ENCODE results near the gene LAIR1. TPM values are rescaled to one million over a fixed set of nuclear protein-coding genes. Genes with fewer than 3 reads are reported as not detected.
"Not testable (repeated sequence)": the region's sequence is repeated elsewhere in the genome, so short reads cannot be mapped to it uniquely, and the experiment has no call there.

LAIR1 gene
- total RNA-seq, 4 donors from 2014 or later: 1.9 to 18.4 (median 7.3) TPM

DNA sequence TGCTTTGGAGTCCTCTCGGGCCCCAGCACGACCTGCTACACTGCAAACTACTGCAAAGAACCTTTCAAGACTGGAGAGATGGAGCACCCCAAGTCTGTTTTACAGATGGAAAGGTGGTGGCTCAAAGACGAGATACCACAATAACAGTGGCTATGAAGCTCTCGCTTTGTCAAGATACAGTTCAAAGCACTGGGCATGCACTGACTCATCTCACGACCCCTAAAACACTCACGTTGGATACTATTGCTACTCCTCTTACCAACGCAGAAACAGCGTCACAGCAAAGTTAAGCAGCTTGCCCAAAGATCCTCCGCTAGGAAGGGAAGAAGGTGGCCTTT is 24.0 kb upstream of the LAIR1 start:
- H3K9me3 ChIP-seq: no peaks in the 10 kb centered on the region
- peaks cover 57% of the 10 kb centered on the region for H3K27me3 ChIP-seq

DNA sequence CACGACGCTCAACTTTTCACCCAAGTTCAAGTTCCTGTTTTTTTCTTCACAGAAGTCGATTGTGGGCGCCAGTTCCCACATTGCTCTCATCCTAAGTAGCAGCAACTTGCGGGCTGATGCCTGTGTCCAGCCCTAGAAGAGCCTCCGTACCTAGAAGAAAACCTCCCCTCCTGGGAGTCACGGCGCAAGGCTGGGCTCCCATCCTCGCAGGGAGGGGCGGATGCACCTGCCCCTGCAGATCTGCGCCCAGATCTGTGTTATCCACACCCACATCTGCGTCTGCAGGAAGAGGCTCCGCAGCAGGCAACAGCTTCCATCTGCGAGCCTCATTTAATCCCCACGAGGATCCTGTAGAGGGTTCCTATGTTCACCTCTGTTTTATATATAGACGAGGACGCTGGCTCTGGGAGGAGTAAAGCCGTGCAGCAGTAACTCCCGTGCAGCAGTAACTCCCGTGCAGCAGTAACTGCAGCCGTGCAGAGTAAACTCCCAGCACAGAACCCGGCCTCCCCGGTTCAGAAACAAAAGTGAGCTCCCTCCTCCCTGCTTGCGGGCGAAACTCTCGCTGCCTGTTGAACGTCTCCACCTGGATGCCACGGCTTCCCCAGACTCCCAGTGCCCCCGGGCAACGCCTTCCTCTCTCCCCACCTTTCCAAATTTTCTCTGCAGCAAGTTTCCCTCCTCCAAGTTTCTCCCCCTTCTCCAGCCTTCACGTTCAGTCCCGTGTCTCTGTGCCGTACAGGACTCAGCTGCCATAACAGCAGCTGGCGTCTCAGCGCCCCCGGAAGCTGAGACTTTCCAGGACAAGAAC is 23.5 kb upstream of the LAIR1 start:
- TF ChIP-seq EP300 (IDR thresholded peaks at IDR 0.05; ENCODE audit: low read depth) (no peak), POLR2AphosphoS5 (IDR thresholded peaks at IDR 0.05) (no peak), POLR2A (IDR thresholded peaks at IDR 0.05) (no peak)
- TF ChIP-seq, protein P1, sequence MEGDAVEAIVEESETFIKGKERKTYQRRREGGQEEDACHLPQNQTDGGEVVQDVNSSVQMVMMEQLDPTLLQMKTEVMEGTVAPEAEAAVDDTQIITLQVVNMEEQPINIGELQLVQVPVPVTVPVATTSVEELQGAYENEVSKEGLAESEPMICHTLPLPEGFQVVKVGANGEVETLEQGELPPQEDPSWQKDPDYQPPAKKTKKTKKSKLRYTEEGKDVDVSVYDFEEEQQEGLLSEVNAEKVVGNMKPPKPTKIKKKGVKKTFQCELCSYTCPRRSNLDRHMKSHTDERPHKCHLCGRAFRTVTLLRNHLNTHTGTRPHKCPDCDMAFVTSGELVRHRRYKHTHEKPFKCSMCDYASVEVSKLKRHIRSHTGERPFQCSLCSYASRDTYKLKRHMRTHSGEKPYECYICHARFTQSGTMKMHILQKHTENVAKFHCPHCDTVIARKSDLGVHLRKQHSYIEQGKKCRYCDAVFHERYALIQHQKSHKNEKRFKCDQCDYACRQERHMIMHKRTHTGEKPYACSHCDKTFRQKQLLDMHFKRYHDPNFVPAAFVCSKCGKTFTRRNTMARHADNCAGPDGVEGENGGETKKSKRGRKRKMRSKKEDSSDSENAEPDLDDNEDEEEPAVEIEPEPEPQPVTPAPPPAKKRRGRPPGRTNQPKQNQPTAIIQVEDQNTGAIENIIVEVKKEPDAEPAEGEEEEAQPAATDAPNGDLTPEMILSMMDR (IDR thresholded peaks at IDR 0.05): no peak
- no peaks in the 10 kb centered on the region for H3K36me3 ChIP-seq
- in situ Hi-C loops (cut with MboI; ENCODE audit: low pct_ligation_motif_present in 1 of 4, low pct_unique_long_range_greater_than_20kb in 1 of 4, low sequenced_read_pairs in 3 of 4): no loop called here
- peaks cover 0 to 13% (median 0%) of the 10 kb centered on the region in 4 donors for H3K4me1 ChIP-seq
- H3K27me3 ChIP-seq: peaks cover 57% of the 10 kb centered on the region
- WGBS, 2 donors (ENCODE audit: low coverage in 1 of 2): 2 to 8% methylated on average over 9 to 36 of the region's 36 CpGs
- peak overlapping the region; percentile 29 to 65 (median 50) for H3K27ac ChIP-seq
- H3K4me3 ChIP-seq: peak overlapping the region in 2 of 4 donors; percentile 17 to 41
- DNase-seq: peak; percentile 27
- intact Hi-C loops (cut with DNase I; ENCODE audit: low total_unique reads): no loop called here
- H3K9me3 ChIP-seq: no peaks in the 10 kb centered on the region

More for the DNA sequence above, 24.0 kb upstream of the LAIR1 start:
- DNase-seq: no peak
- H3K4me1 ChIP-seq: peaks cover 0 to 13% (median 0%) of the 10 kb centered on the region in 4 donors
- no peaks in the 10 kb centered on the region for H3K36me3 ChIP-seq
- TF ChIP-seq, protein P1 (IDR thresholded peaks at IDR 0.05): no peak
- TF ChIP-seq POLR2AphosphoS5 (IDR thresholded peaks at IDR 0.05): no peak
- TF ChIP-seq EP300 (IDR thresholded peaks at IDR 0.05; ENCODE audit: low read depth): no peak
- TF ChIP-seq POLR2A (IDR thresholded peaks at IDR 0.05): no peak
- 26% methylated on average over 9 of the region's 9 CpGs; no CpG with 5 or more reads in 1 of the 2 donors for whole genome bisulfite sequencing, 2 donors (ENCODE audit: low coverage in 1 of 2)
- peak overlapping the region in 2 of 4 donors; percentile 17 to 41 for H3K4me3 ChIP-seq
- in situ Hi-C loops (cut with MboI; ENCODE audit: low pct_ligation_motif_present in 1 of 4, low pct_unique_long_range_greater_than_20kb in 1 of 4, low sequenced_read_pairs in 3 of 4): no loop called here
- intact Hi-C loops (cut with DNase I; ENCODE audit: low total_unique reads): no loop called here
- peak overlapping the region; percentile 29 to 65 (median 50) for H3K27ac ChIP-seq

DNA sequence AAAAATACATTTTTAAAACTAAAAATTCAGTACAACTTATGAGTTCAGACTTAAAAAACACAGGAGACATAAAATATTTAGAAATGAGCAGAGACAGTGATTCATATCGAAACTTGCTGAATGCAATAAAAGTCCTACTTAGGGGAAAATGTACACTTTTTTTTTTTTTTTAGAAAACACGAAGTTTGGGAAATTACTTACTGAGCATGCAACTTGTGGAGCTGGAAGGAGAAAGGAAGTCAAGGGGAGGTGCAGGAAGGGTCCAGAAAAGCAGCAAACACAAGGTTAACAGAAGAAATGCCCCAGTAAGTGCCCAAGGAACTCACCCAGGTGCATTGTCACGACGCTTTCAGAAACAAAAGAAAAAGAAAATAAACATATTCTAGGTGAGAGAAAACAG is 18.6 kb upstream of the LAIR1 start:
- H3K27me3 ChIP-seq: peaks cover 23% of the 10 kb centered on the region
- WGBS, 2 donors (ENCODE audit: low coverage in 1 of 2): 47 to 56% methylated on average over 4 of the region's 4 CpGs
- H3K4me1 ChIP-seq: peaks cover 0 to 8% (median 0%) of the 10 kb centered on the region in 4 donors
- no peak for DNase-seq
- TF ChIP-seq, protein P1 (IDR thresholded peaks at IDR 0.05): no peak
- TF ChIP-seq EP300 (IDR thresholded peaks at IDR 0.05; ENCODE audit: low read depth): no peak
- TF ChIP-seq POLR2AphosphoS5 (IDR thresholded peaks at IDR 0.05): no peak
- TF ChIP-seq POLR2A (IDR thresholded peaks at IDR 0.05): no peak
- H3K27ac ChIP-seq: no peak overlapping the region
- no peaks in the 10 kb centered on the region for H3K36me3 ChIP-seq
- in situ Hi-C loops (cut with MboI; ENCODE audit: low pct_ligation_motif_present in 1 of 4, low pct_unique_long_range_greater_than_20kb in 1 of 4, low sequenced_read_pairs in 3 of 4) (no loop called here), intact Hi-C loops (cut with DNase I; ENCODE audit: low total_unique reads) (no loop called here)
- no peaks in the 10 kb centered on the region for H3K9me3 ChIP-seq
- no peak overlapping the region for H3K4me3 ChIP-seq

DNA sequence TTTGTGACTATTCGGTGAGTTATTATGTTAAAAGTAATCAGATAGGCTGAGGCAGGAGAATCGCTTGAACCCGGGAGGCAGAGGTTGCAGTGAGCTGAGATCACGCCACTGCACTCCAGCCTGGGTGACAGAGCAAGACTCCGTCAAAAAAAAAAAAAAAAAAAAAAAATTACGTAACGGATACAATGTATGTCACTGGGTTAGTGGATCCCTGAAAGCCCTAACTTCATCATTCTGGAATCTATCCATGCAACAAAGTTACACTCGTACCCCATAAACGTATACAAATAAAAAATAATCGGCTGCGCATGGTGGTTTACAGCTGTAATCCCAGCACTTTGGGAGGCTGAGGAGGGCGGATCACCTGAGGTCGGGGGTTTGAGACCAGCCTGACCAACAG is 17.3 kb upstream of the LAIR1 start:
- H3K9me3 ChIP-seq; in situ Hi-C loops (cut with MboI; ENCODE audit: low pct_ligation_motif_present in 1 of 4, low pct_unique_long_range_greater_than_20kb in 1 of 4, low sequenced_read_pairs in 3 of 4); H3K4me3 ChIP-seq; DNase-seq; intact Hi-C loops (cut with DNase I; ENCODE audit: low total_unique reads); H3K27ac ChIP-seq; H3K27me3 ChIP-seq; H3K4me1 ChIP-seq; H3K36me3 ChIP-seq: not testable (repeated sequence)
- WGBS, 2 donors (ENCODE audit: low coverage in 1 of 2): 77 to 86% methylated on average over 7 to 13 of the region's 13 CpGs
